SU-DHL-6 (cell line): ENCODE data around the gene GEMIN5.

Experiments used
- CTCF ChIP-seq: fragments of 200-600 bp; sonication (generic); IDR thresholded peaks from one replicate; pipeline ENCODE4 v1.5.1; 2017; ENCODE audit warnings: antibody characterized with exemption, mild to moderate bottlenecking, low read length, moderate library complexity; ENCODE audit not compliant: insufficient read depth, poor library complexity, severe bottlenecking
- EZH2phosphoT487 ChIP-seq: fragments of 200-600 bp; sonication (generic), shearing (Covaris generic); conservative IDR thresholded peaks from 2 replicates; pipeline ENCODE4 v1.6.1; 2018; ENCODE audit warnings: mild to moderate bottlenecking, antibody characterized with exemption, low read length, moderate library complexity, mixed read lengths

DNA sequence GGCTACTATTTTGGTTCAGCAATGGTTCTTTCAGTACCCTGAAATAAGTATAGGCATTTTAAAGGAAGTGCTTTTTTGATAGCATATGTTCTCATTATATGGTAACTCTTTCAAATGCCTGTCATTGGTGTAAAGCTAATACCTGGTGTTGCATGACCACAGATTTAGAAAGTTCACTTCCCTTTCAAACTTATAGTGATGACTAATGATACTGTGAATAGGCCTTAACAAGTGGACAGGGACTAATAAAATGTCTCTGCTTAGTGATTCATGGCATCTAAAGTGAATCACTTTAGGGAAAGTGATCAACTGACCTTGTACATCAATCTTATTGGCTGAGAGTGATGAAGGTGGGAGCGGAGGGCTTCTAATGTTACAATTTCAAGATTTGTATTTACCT lies 24.5 kb upstream of the GEMIN5 start:
- no peak for TF ChIP-seq CTCF
- no peak for TF ChIP-seq EZH2phosphoT487
